MM.1S (cell line): ENCODE results near the gene PDE2A.

Source experiments
- DNase-seq: peaks from one replicate; pipeline ENCODE4 v3.0.0-alpha.2; 2015
- H2AFZ ChIP-seq: fragments of 300-600 bp; sonication (generic); 2 replicates; pipeline ENCODE4 v1.6.0; 2016; ENCODE audit warnings: antibody characterized with exemption, low read length
- H3F3A ChIP-seq: fragments of 300-600 bp; sonication (generic); 2 replicates; pipeline ENCODE4 v1.6.1; 2016; ENCODE audit warnings: mild to moderate bottlenecking, antibody characterized with exemption, low read length, moderate library complexity, mixed read lengths; ENCODE audit not compliant: insufficient read depth
- H3K27ac ChIP-seq: fragments of 300-600 bp; sonication (generic); 2 replicates; pipeline ENCODE4 v1.5.1; 2016; ENCODE audit warnings: mild to moderate bottlenecking, low read length
- H3K27me3 ChIP-seq: fragments of 300-600 bp; sonication (generic); replicated peaks from 2 replicates; pipeline ENCODE4 v1.6.0; 2016; ENCODE audit warnings: low read length; ENCODE audit not compliant: insufficient read depth
- H3K36me3 ChIP-seq: fragments of 300-600 bp; sonication (generic); replicated peaks from 2 replicates; pipeline ENCODE4 v1.6.1; 2016; ENCODE audit warnings: mild to moderate bottlenecking, low read length, mixed read lengths; ENCODE audit not compliant: insufficient read depth
- H3K4me1 ChIP-seq: fragments of 300-600 bp; sonication (generic); 2 replicates; pipeline ENCODE4 v1.6.1; 2016; ENCODE audit warnings: low read length, mixed read lengths
- H3K4me2 ChIP-seq: fragments of 300-600 bp; sonication (generic); 2 replicates; pipeline ENCODE4 v1.6.0; 2016; ENCODE audit warnings: low read depth, low read length
- H3K4me3 ChIP-seq: fragments of 300-600 bp; sonication (generic); 2 replicates; pipeline ENCODE4 v1.5.1; 2016; ENCODE audit warnings: low read length, mixed read lengths
- H3K79me2 ChIP-seq: fragments of 300-600 bp; sonication (generic); 2 replicates; pipeline ENCODE4 v1.6.1; 2016; ENCODE audit warnings: mixed run types, low read length, mixed read lengths
- H3K9ac ChIP-seq: fragments of 300-600 bp; sonication (generic); 2 replicates; pipeline ENCODE4 v1.6.1; 2016; ENCODE audit warnings: low read length, mixed read lengths
- H3K9me2 ChIP-seq: fragments of 300-600 bp; sonication (generic); replicated peaks from 2 replicates; pipeline ENCODE4 v1.6.1; 2016; ENCODE audit warnings: mild to moderate bottlenecking, low read length, mixed read lengths; ENCODE audit not compliant: insufficient read depth
- H3K9me3 ChIP-seq: fragments of 300-600 bp; sonication (generic); replicated peaks from 2 replicates; pipeline ENCODE4 v1.6.1; 2016; ENCODE audit warnings: mild to moderate bottlenecking, low read length, mixed read lengths; ENCODE audit not compliant: insufficient read depth
- H4K20me1 ChIP-seq: fragments of 300-600 bp; sonication (generic); 2 replicates; pipeline ENCODE4 v1.6.1; 2016; ENCODE audit warnings: mild to moderate bottlenecking, low read length, moderate library complexity, mixed read lengths; ENCODE audit not compliant: insufficient read depth
- CTCF ChIP-seq: fragments of 300-600 bp; sonication (generic); IDR thresholded peaks from 2 replicates; pipeline ENCODE4 v1.5.1; 2016; ENCODE audit warnings: antibody characterized with exemption, low read length, mixed read lengths
- EZH2 ChIP-seq: fragments of 300-600 bp; sonication (generic); optimal IDR thresholded peaks from 2 replicates; pipeline ENCODE3; 2017; ENCODE audit warnings: low read depth, mild to moderate bottlenecking, antibody characterized with exemption, low read length, mixed read lengths
- EZH2phosphoT487 ChIP-seq: fragments of 300-600 bp; sonication (generic); IDR thresholded peaks from 2 replicates; pipeline ENCODE4 v1.6.1; 2018; ENCODE audit warnings: antibody characterized with exemption, low read length

Gene PDE2A

DNA sequence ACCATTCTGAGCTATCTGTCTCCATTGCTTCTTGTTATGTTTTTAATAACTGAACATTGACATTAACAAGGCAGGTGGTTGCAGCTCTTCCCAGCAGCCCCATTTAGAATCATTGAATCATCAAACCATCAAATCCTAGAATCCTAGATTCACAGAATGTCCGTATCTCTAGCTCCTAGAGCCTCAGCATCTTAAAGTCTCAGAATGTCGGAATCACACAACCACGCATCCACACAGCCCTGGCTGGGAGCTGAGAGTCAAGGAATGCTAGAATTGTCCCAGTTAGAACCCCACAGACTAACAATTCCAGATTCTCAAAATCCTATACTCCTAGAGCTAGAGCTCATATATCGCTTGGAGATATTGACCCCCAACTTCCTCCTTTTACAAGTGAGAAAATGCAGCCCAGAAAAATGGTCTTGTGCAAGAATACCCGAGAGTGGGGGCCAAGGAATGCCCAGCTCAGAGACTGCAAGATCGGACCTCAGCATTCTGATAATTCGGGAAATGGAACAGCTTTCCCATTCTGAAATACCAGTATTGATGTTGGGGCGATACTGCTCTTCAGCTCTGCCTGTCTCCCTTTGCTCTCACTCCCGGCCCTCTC is 38.8 kb downstream of the PDE2A start:
- Histone ChIP-seq H3K36me3 (no peaks in the 10 kb centered on the region), H2AFZ (no peak overlapping the region), H3K9me2 (no peaks in the 10 kb centered on the region), H3K4me2 (no peak overlapping the region), H3K79me2 (no peaks in the 10 kb centered on the region), H3K27me3 (peaks cover 59% of the 10 kb centered on the region), H3K4me3 (no peak overlapping the region), H3K9ac (no peak overlapping the region), H3K4me1 (peaks cover 4% of the 10 kb centered on the region; the same call in 1 of the 2 replicates), H3K9me3 (no peaks in the 10 kb centered on the region), H3F3A (no peaks in the 10 kb centered on the region), H3K27ac (no peak overlapping the region), H4K20me1 (no peaks in the 10 kb centered on the region)
- TF ChIP-seq EZH2 (no peak), CTCF (no peak)
- no peak for DNase-seq

DNA sequence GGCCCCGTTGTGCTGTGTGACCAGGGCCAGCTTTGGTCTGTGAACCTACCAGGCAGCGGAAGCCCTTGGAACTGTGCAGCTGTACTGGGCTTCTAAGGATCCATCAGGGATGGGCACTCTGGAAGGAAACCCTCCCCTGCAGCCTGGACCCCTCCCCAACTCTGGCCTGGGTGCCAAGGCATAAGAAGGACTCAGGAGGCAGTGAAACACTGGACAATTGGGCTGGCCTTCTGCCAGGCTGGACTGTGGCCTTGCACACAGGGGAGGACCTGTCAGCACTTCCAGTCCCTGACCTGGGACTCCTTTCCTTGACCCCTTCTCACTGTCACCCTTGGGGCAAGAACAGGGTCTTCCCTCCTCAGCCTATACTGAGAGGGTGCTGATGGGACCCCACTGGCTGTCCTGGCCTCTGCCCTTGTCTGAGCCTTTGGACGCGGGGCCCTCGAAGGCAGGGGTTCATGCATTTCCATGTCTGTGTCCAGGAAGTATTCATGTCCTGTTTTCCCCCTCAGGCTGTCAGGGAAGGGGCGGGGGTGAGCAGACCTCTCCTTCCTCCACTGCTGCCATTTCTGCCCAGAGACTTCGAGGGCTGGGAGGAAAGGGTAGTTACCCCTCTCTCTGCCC is 39.6 kb downstream of the PDE2A start:
- H3K36me3 ChIP-seq: no peaks in the 10 kb centered on the region
- H2AFZ ChIP-seq: no peak overlapping the region
- no peak overlapping the region for H3K27ac ChIP-seq
- H3K4me3 ChIP-seq: no peak overlapping the region
- no peaks in the 10 kb centered on the region for H3K9me2 ChIP-seq
- H3K27me3 ChIP-seq: peaks cover 52% of the 10 kb centered on the region
- H3F3A ChIP-seq: no peaks in the 10 kb centered on the region
- H4K20me1 ChIP-seq: no peaks in the 10 kb centered on the region
- peaks cover 4% of the 10 kb centered on the region; the same call in 1 of the 2 replicates for H3K4me1 ChIP-seq
- DNase-seq: no peak
- no peaks in the 10 kb centered on the region for H3K9me3 ChIP-seq
- H3K4me2 ChIP-seq: no peak overlapping the region
- H3K9ac ChIP-seq: no peak overlapping the region
- TF ChIP-seq EZH2phosphoT487: no peak
- no peak for TF ChIP-seq CTCF
- no peak for TF ChIP-seq EZH2
- no peaks in the 10 kb centered on the region for H3K79me2 ChIP-seq

- Histone ChIP-seq H3K36me3 (no peaks in the 10 kb centered on the region), H3K9me3 (no peaks in the 10 kb centered on the region), H3F3A (no peaks in the 10 kb centered on the region), H3K27ac (no peak overlapping the region), H3K4me1 (peaks cover 4% of the 10 kb centered on the region; the same call in 1 of the 2 replicates), H4K20me1 (no peaks in the 10 kb centered on the region), H3K27me3 (peaks cover 48% of the 10 kb centered on the region), H3K79me2 (no peaks in the 10 kb centered on the region), H3K9me2 (no peaks in the 10 kb centered on the region), H3K4me3 (no peak overlapping the region), H2AFZ (no peak overlapping the region), H3K4me2 (no peak overlapping the region), H3K9ac (no peak overlapping the region)
- TF ChIP-seq EZH2phosphoT487 (no peak), CTCF (no peak), EZH2 (no peak)
- no peak for DNase-seq
Observed at GRCh38 chr11:72634016-72634415, 40.2 kb downstream of the PDE2A start.
